Heart left ventricle (tissue), 13 donors: Measurements from ENCODE around the gene RPEL1.

ENCODE experiments used
- CTCF ChIP-seq, 12 donors: fragments of 200-600 bp; sonication (generic) in 4 of 12; IDR thresholded peaks; one replicate each; pipeline versions ENCODE4 v1.5.0 to v1.8.0; 2018 to 2022; ENCODE audit warnings: antibody characterized with exemption in 12 of 12, mild to moderate bottlenecking in 5 of 12
- POLR2A ChIP-seq, 2 donors: fragments of 450-650 bp; IDR thresholded peaks; one replicate each; pipeline ENCODE4 v1.6.1; 2017; ENCODE audit warnings: antibody characterized with exemption in 2 of 2, mild to moderate bottlenecking in 2 of 2, moderate library complexity in 2 of 2
- donor health status: ischemic (EF 13 %, LVEDD 7.1; RV severe dilation, severe dysfunction).
- donor health status: DM: no; HTN: yes; CAD: no.
- donor health status: DM: no; HTN: no; CAD: no.
- donor health status: ischemic (EF 25% LVEDD 6.9; RV normal size, moderate dysfunction).
- donor health status: ischemic (EF 25% LVEDD 5.7; RV mildly dilated, moderate dysfunction).
- donor health status: ischemic (EF 35%, LVEDD 5.7; RV mildly dilated, moderate dysfunction).
- donor health status: nonischemic (EF 11% LVEDD 7.7; RV severe dilation, severe dysfunction).
- donor health status: DM: yes; HTN: yes; CAD: no.
- donor health status: PGD.
- donor health status: ischemic (EF 29% LVEDD 5.4; RV normal size, mild dysfunction).
- donor health status: nonischemic (EF 23%, LVEDD 6.1; RV moderate dilation, normal function).

GRCh38 chr10:103284170-103284569, 38.5 kb downstream of the RPEL1 start:
- TF ChIP-seq CTCF (IDR thresholded peaks at IDR 0.05) (no peak), POLR2A (IDR thresholded peaks at IDR 0.05) (no peak)
